HepG2 (cell line): Measurements from ENCODE around the gene ADD2. TPM values are rescaled to one million over a fixed set of nuclear protein-coding genes. Genes with fewer than 3 reads are reported as not detected.
A peak's percentile ranks its signal among the peaks of the same experiment; 100 is the strongest.

Experiments
- HNRNPL ChIP-seq: fragments of 200-400 bp; formaldehyde crosslinking; IDR thresholded peaks from 2 replicates; pipeline ENCODE4 v1.6.1; 2017; ENCODE audit warnings: mild to moderate bottlenecking, low read depth, low read length
- NCOR1 ChIP-seq: fragments of 200-600 bp; sonication (generic); IDR thresholded peaks from 2 replicates; pipeline ENCODE4 v1.7.0; 2017; ENCODE audit warnings: antibody characterized with exemption, low read length, borderline replicate concordance
- NFKB2 ChIP-seq: sonication (generic); formaldehyde crosslinking; IDR thresholded peaks from 2 replicates; pipeline ENCODE4 v1.4.0; 2020; ENCODE audit warnings: missing genetic modification reagents, borderline replicate concordance
- PHF5A ChIP-seq: IDR thresholded peaks from one replicate; pipeline ENCODE4 v1.6.1; 2018; ENCODE audit warnings: low read depth, missing genetic modification reagents; ENCODE audit not compliant: unreplicated experiment
- RBM22 ChIP-seq: fragments of 200-400 bp; formaldehyde crosslinking; optimal IDR thresholded peaks from 2 replicates; pipeline ENCODE3; 2017; ENCODE audit warnings: mild to moderate bottlenecking, low read length, moderate library complexity
- ZBTB20 ChIP-seq: sonication (generic); formaldehyde crosslinking; IDR thresholded peaks from 2 replicates; pipeline ENCODE4 v1.8.1; 2023; ENCODE audit warnings: missing genetic modification reagents, low read depth, mild to moderate bottlenecking, borderline replicate concordance
- ZNF335 ChIP-seq: sonication (generic); formaldehyde crosslinking; IDR thresholded peaks from 2 replicates; pipeline ENCODE4 v1.4.0; 2020; ENCODE audit warnings: missing genetic modification reagents
- ZNF878 ChIP-seq: sonication (generic); formaldehyde crosslinking; IDR thresholded peaks from 2 replicates; pipeline ENCODE4 v1.8.1; 2023; ENCODE audit warnings: mild to moderate bottlenecking, missing genetic modification reagents, moderate library complexity
- polyA plus RNA-seq, 8 experiments: library from polyadenylated mRNA; depleted of rRNA in 3 of 8; stranded (reverse) in 7 of 8; unstranded in 1 of 8; fragments of >200 nt; fragmentation: Illumina TruSeq in 4 of 8; extraction: Trizol in 4 of 8; gene quantifications; 2 replicates each; pipeline versions ENCODE4 v1.2.1 to v1.2.3, GENCODE V29; 2011 to 2016; ENCODE audit warnings: low read depth in 4 of 8, missing spikeins in 1 of 8, mixed read lengths in 1 of 8; ENCODE audit not compliant: insufficient read depth in 1 of 8
- total RNA-seq, 5 experiments: library from RNA; depleted of rRNA; stranded (reverse); fragments of >200 nt; fragmentation: Illumina TruSeq; extraction: Trizol; gene quantifications; 2 replicates each; pipeline ENCODE4 v1.2.3, GENCODE V29; 2016; ENCODE audit warnings: low read depth in 1 of 5
- TF ChIP-seq, protein P1 (sequence below): sonication (generic); formaldehyde crosslinking; IDR thresholded peaks from 2 replicates; pipeline ENCODE4 v1.5.1; 2020; ENCODE audit warnings: mild to moderate bottlenecking, missing genetic modification reagents, moderate library complexity
- TF ChIP-seq, protein P2 (sequence below): sonication (generic); formaldehyde crosslinking; IDR thresholded peaks from 2 replicates; pipeline ENCODE4 v1.8.1; 2023; ENCODE audit warnings: mild to moderate bottlenecking, moderate library complexity, missing genetic modification reagents
- TF ChIP-seq, protein P3 (sequence below): sonication (generic); formaldehyde crosslinking; IDR thresholded peaks from 2 replicates; pipeline ENCODE4 v1.4.0; 2020; ENCODE audit warnings: low read depth, missing genetic modification reagents
- TF ChIP-seq, protein P4 (sequence below), 2 experiments: sonication (generic) in 1 of 2; formaldehyde crosslinking in 1 of 2; IDR thresholded peaks; 2 replicates each; pipeline versions ENCODE4 v1.4.0 to v1.6.1; 2016 to 2020; ENCODE audit warnings: borderline replicate concordance in 1 of 2, low read depth in 1 of 2, mild to moderate bottlenecking in 1 of 2, missing genetic modification reagents in 1 of 2

ADD2 gene
- total and polyA plus RNA-seq, 2 of the 13 experiments (the other 11 are each of a cell fraction or from before 2014, with no cell fraction given) = 0.05 to 0.13 TPM

DNA sequence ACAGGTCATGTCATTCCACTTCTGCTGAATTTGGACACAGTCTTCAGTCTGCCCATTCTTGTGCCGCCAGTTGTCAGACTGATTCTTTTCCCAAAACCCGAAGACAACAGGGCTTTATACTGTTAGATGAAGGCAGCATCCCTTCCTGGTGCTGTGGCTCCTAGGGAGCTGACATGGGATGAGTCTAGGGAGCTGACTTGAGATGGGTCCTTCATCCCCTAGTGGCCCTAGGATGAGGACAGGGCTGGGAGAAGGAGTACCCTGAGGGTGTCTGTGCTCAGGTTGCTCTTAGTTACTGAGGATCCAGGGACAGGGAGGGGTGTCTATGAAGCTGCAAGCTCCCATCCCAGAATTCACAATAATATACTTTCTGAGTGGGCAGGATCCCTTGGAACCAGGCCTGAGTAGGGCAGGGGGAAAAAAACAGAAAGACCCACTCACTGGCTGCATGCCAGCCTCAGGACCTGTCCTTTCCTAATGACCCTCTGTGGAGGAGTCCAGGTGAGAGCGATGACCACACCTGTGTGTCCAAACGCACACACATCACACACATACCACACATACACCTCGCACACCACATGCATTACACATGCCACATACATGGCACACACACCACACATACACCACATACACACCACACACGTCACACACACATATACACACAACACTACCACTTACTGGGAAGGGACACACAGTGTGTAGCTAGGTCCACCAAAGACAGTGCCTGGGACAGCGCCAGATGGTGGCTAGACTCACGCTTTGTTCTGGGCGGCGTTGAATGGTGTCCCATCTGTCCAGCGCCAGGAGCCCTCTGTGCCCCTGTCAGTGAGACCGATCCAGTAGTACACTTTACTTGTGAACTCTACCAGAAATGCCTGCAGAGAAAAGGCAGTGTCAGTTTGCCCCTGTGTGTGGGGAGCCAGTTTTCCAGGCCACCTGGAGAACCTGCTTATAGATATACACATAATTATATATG is 41.3 kb upstream of the ADD2 start (continued):
- peak; percentile 82; the same call in 1 of the 2 replicates for TF ChIP-seq ZNF878 (CRISPR knock-in tag)
- peak; percentile 46 for TF ChIP-seq RBM22
- peak; percentile 10 for TF ChIP-seq PHF5A
- peak; percentile 10; the same call in 1 of the 2 replicates for TF ChIP-seq ZBTB20
- TF ChIP-seq NFKB2 (CRISPR knock-in tag) = 0 out of 2 replicates have a peak, but pooled peaks have one; percentile 9
- TF ChIP-seq, protein P1, sequence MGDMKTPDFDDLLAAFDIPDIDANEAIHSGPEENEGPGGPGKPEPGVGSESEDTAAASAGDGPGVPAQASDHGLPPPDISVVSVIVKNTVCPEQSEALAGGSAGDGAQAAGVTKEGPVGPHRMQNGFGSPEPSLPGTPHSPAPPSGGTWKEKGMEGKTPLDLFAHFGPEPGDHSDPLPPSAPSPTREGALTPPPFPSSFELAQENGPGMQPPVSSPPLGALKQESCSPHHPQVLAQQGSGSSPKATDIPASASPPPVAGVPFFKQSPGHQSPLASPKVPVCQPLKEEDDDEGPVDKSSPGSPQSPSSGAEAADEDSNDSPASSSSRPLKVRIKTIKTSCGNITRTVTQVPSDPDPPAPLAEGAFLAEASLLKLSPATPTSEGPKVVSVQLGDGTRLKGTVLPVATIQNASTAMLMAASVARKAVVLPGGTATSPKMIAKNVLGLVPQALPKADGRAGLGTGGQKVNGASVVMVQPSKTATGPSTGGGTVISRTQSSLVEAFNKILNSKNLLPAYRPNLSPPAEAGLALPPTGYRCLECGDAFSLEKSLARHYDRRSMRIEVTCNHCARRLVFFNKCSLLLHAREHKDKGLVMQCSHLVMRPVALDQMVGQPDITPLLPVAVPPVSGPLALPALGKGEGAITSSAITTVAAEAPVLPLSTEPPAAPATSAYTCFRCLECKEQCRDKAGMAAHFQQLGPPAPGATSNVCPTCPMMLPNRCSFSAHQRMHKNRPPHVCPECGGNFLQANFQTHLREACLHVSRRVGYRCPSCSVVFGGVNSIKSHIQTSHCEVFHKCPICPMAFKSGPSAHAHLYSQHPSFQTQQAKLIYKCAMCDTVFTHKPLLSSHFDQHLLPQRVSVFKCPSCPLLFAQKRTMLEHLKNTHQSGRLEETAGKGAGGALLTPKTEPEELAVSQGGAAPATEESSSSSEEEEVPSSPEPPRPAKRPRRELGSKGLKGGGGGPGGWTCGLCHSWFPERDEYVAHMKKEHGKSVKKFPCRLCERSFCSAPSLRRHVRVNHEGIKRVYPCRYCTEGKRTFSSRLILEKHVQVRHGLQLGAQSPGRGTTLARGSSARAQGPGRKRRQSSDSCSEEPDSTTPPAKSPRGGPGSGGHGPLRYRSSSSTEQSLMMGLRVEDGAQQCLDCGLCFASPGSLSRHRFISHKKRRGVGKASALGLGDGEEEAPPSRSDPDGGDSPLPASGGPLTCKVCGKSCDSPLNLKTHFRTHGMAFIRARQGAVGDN = peak; percentile 50
- TF ChIP-seq, protein P2, sequence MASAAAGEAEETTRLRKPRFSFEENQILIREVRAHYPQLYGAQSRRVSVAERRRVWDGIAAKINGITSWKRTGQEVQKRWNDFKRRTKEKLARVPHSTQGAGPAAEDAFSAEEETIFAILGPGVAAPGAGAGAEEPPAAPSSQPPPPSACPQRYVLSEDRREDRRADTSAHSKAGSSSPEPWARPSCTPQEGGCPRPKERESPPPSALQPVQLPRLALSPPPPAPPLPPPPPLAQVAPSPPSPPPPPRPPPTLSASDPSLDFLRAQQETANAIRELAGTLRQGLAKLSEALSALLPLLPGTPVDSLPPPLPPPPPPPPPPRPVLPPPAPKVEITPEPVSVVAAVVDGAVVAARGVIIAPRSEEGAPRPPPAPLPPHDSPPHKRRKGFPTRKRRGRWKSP (CRISPR knock-in tag) = 0 out of 2 replicates have a peak, but pooled peaks have one; percentile 8
- no peak for TF ChIP-seq NCOR1
- TF ChIP-seq ZNF335 = no peak
- 0 out of 2 replicates have a peak, but pooled peaks have one; percentile 58 for TF ChIP-seq HNRNPL
- TF ChIP-seq, protein P3, sequence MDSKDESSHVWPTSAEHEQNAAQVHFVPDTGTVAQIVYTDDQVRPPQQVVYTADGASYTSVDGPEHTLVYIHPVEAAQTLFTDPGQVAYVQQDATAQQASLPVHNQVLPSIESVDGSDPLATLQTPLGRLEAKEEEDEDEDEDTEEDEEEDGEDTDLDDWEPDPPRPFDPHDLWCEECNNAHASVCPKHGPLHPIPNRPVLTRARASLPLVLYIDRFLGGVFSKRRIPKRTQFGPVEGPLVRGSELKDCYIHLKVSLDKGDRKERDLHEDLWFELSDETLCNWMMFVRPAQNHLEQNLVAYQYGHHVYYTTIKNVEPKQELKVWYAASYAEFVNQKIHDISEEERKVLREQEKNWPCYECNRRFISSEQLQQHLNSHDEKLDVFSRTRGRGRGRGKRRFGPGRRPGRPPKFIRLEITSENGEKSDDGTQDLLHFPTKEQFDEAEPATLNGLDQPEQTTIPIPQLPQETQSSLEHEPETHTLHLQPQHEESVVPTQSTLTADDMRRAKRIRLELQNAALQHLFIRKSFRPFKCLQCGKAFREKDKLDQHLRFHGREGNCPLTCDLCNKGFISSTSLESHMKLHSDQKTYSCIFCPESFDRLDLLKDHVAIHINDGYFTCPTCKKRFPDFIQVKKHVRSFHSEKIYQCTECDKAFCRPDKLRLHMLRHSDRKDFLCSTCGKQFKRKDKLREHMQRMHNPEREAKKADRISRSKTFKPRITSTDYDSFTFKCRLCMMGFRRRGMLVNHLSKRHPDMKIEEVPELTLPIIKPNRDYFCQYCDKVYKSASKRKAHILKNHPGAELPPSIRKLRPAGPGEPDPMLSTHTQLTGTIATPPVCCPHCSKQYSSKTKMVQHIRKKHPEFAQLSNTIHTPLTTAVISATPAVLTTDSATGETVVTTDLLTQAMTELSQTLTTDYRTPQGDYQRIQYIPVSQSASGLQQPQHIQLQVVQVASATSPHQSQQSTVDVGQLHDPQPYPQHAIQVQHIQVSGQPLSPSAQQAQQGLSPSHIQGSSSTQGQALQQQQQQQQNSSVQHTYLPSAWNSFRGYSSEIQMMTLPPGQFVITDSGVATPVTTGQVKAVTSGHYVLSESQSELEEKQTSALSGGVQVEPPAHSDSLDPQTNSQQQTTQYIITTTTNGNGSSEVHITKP = 0 out of 2 replicates have a peak, but pooled peaks have one; percentile 10
- TF ChIP-seq, protein P4, sequence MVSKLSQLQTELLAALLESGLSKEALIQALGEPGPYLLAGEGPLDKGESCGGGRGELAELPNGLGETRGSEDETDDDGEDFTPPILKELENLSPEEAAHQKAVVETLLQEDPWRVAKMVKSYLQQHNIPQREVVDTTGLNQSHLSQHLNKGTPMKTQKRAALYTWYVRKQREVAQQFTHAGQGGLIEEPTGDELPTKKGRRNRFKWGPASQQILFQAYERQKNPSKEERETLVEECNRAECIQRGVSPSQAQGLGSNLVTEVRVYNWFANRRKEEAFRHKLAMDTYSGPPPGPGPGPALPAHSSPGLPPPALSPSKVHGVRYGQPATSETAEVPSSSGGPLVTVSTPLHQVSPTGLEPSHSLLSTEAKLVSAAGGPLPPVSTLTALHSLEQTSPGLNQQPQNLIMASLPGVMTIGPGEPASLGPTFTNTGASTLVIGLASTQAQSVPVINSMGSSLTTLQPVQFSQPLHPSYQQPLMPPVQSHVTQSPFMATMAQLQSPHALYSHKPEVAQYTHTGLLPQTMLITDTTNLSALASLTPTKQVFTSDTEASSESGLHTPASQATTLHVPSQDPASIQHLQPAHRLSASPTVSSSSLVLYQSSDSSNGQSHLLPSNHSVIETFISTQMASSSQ (IDR thresholded peaks at IDR 0.05; ENCODE audit: low read depth) = no peak
- TF ChIP-seq, protein P4 (CRISPR knock-in tag; IDR thresholded peaks at IDR 0.05; ENCODE audit: borderline replicate concordance) = 0 out of 2 replicates have a peak, but pooled peaks have one; percentile 10
